HG02588 (cell line): ENCODE measurements around the gene DPP6.

ENCODE experiments used
- ATAC-seq: cut with Tn5 transposase; IDR thresholded peaks from one replicate; pipeline ENCODE4 v1.9.1; 2021; ENCODE audit warnings: mild to moderate bottlenecking, moderate library complexity; ENCODE audit not compliant: unreplicated experiment

The DPP6 gene

GRCh38 chr7:154783281-154783909 is 731.2 kb downstream of the DPP6 start:
- no peak for ATAC-seq

- no peak for ATAC-seq
Measured at GRCh38 chr7:154785898-154786297, 733.7 kb downstream of the DPP6 start.

GRCh38 chr7:154789404-154789803 is 737.2 kb downstream of the DPP6 start:
- ATAC-seq: no peak

DNA sequence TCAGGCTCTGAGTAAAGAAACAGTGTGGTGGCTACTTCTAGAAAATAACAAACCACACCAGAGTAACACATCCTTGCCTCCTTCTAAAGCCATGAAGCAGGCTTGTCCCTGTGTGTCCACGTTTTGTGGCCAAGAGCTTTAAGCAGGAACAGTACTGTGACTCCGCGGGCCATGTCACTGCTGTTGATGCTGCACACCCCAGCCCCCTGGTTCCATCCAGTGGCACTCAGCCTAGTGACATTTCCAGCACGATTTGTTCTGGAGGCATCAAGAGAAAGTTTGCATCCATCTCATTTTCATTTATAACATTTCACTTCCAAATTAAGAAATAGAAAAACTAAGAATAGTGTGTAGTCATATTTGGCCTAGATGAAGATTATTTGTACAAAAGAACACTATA is 739.4 kb downstream of the DPP6 start:
- no peak for ATAC-seq

GRCh38 chr7:154792436-154793055 is 740.3 kb downstream of the DPP6 start:
- no peak for ATAC-seq

- no peak for ATAC-seq
Measured at GRCh38 chr7:154794147-154794780, 742.1 kb downstream of the DPP6 start.

DNA sequence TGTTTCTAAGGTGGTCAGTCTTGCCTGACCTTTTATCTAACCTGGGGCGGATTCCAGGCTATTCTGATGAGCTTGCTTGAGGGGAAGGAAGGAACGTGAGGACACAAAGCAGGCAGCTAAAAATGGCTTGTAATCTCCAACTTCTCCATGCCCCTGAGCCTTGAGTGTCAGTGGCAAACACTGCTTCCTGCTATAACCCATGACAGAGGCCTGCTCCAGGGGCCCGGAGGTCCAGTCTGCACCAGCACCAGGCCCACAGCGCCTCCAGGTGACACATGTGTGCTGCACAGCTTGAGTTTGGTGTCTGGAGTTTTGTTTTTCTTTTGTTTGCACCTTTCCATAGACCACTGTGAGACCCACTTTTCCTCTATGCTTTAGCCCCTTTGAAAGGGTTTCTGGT is 742.8 kb downstream of the DPP6 start:
- no peak for ATAC-seq

- ATAC-seq: no peak
Measured at GRCh38 chr7:154795437-154795836, 743.2 kb downstream of the DPP6 start.

GRCh38 chr7:154804449-154804848 is 752.3 kb downstream of the DPP6 start:
- no peak for ATAC-seq

- ATAC-seq: no peak
Measured at GRCh38 chr7:154812027-154812426, 759.8 kb downstream of the DPP6 start.

GRCh38 chr7:154817224-154817896 is 765.2 kb downstream of the DPP6 start:
- ATAC-seq: no peak

DNA sequence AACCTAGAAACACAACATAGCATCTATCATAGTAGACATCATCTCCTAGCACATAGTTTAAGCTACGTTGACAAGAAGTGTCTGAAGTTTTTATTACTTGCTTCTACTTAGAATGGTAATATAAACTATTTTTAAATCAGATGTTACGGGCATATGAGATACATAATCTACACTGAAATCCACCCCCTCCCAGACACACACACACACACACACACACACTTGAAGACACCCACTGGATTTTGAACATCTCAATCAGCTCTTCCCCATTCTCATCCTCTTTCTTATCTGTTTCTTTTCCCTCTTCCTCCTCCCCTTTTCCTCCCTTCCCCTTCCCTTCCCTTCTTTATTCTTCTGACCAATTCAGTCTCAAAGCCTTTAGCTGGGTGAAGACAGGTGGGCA is 774.8 kb downstream of the DPP6 start:
- ATAC-seq: no peak

DNA sequence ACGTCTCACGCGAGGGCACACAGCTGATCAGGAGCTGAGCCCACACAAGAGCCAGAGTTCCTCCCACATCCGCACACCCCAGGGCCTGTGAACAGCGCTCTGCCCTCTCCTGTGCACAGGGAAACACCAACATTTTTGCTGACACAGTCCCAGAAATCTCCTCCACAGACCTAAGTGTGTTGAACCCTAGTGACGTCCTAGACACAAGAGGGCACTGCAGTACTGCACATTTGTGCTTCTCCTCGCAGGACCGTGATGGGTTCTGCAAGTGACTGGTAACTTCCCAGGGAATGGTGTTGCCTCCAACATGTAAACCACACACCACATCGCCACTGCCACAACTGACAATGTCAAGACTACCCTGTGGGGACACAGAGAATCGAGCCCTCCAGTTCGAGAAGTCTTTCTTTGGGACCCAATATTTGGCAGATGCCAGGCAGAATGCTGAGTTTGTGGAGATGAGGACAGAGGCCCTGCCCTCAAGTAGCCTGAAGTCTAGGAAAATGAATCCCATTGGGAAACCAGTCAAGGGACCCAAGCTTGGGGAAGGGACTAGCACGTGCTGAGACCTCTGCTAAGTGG is 780.5 kb downstream of the DPP6 start:
- ATAC-seq: no peak

DNA sequence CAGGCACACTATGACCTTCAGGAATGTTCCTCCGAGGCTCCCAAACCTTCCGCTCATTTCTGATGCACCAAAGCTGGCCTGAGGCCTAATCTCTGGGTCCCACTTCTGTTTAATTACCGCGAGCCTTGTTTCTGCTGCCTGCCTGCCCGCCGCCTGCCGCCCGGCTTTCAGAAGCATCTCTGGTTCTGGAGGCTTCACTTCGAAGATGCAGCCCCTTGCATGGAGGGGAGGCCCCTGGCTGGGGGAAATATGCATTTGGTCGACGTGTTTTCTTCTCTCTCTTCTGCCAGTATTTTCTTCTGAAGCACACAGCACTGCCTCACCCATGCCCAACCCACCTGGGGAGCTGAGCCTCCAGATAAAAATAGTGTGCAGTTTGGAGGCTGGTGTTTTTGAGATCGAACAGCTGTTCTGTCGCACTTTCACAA is 783.8 kb downstream of the DPP6 start:
- no peak for ATAC-seq

- ATAC-seq: no peak
Measured at GRCh38 chr7:154837087-154837486, 784.9 kb downstream of the DPP6 start.

GRCh38 chr7:154837622-154838021 is 785.4 kb downstream of the DPP6 start:
- peak; percentile 77 for ATAC-seq

DNA sequence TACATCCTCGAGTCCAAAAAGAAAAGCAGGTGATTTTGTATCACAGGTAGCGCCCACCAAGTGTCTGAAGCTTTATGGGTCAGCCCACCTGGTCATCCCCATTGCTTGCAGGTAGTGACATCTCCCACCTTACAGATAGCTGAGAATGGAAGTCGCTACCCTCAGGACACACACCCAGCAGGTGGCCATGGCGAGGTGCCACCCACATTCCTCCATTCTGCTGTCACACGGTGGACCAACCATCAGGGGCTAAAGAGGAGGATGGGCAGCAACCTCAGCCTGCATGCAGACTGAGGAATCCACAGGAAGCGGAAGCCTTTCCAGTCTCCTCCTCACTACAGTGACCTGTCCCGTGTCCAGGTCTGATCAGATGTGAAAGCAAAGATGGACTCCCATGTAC is 787.9 kb downstream of the DPP6 start:
- no peak for ATAC-seq

DNA sequence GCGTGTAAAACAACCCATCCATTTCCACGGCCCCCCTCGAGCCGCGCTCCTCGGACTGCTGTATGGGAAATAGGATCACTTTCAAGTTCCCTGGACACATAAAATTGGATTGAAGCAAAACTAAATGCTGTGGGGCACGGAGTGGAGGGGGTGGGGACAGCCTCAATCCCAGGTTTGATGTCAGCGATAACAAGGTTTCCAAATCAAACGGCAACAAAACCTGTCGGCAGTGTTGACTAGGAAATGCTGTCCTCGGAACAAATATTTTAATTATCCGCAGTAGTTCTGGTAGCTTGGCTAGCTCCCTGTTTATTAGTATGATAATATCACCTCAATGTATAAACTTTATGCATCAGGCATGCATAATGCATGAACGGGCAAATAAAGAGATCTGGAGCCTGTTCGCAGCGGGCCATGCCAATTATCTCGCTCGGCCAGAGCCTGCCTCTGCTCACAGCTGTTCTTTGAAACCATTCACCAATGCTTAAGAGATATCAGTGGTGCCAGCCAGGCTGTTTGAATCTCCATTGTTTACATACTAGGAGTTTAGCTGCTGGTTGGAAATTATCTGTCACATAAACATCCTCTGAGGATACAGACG is 789.6 kb downstream of the DPP6 start:
- no peak for ATAC-seq

GRCh38 chr7:154842591-154842990 is 790.4 kb downstream of the DPP6 start:
- ATAC-seq: no peak

GRCh38 chr7:154843670-154844237 is 791.6 kb downstream of the DPP6 start:
- no peak for ATAC-seq

- no peak for ATAC-seq
Measured at GRCh38 chr7:154844499-154844898, 792.3 kb downstream of the DPP6 start.
